Activated CD4-positive, CD25-positive, alpha-beta regulatory T cell treated with anti-CD3 and anti-CD28 coated beads, Interleukin-2, amount 50 U/mL, for 72 hours (primary cell): ENCODE measurements around the gene HMGCL.
A peak's percentile ranks its signal among the peaks of the same experiment; 100 is the strongest.
"Not testable (repeated sequence)": the region's sequence is repeated elsewhere in the genome, so short reads cannot be mapped to it uniquely, and the experiment has no call there.

Experiments
- DNase-seq: peaks from one replicate; pipeline ENCODE4 v3.0.0; 2021

HMGCL gene

DNA sequence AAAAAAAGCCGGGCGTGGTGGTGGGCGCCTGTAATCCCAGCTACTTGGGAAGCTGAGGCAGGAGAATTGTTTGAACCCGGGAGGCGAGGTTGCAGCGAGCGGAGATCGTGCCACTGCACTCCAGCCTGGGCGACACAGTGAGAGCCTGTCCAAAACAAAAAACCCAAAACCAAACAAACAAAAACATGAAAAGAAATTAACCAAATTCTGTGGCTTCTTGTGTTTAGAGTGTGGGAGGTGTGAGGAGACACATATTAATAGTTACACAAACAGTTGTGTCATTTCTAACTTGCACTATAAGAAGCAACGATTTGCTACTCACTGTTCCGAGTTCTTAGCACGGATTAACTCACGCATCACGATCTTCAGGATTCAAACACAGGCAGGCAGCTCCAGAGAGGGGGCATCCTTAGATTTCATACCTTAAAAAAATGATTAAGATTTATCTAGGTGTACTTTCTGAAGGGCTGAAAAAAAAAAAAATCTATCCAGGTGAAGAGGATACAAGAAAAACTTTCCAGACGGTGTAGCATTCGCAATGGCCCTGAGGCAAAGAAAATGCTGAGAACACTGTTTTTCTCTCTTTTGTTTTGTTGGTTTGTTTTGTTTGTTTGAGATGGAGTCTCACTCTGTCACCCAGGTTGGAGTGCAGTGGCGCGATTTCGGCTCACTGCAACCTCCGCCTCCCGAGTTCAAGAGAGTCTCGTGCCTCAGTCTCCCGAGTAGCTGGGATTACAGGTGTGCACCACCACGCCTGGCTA is 713 bp upstream of the HMGCL start:
- DNase-seq = no peak

DNA sequence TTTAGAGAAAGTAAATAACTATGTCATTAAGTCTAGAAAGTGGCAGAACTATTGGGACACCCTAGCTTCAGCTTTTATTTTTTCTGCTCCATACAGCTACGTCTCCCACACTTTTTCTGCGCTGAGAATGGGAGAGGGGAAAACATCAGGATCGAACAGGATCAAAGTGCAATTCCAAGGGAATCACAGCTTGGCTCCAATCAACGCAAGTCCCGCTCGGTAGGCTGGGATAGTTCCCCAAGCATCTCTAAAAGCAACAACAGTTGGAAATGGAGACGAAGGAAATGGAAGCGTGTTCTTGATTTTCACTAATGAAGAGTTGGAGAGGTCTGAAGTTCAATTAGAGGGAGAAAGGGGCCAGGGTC is 536 bp downstream of the HMGCL start:
- no peak for DNase-seq

DNA sequence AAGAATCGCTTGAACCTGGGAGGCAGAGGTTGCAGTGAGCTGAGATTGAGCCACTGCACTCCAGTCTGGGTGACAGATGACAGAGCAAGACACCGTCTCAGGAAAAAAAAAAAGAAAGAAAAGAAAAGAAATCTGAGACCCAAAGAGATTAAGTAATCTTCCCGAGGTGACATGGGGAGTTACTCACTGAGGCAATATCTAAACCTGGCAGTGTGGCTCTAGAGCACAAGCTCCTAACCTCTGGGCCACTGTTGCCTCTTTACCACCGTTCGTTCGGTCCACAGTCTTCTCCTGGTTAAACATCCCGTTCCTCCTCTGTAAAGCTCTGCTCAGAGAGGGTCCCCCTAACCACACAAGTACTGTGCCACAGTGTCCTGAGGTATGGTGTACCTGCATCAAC is 1.5 kb downstream of the HMGCL start:
- DNase-seq = no peak

DNA sequence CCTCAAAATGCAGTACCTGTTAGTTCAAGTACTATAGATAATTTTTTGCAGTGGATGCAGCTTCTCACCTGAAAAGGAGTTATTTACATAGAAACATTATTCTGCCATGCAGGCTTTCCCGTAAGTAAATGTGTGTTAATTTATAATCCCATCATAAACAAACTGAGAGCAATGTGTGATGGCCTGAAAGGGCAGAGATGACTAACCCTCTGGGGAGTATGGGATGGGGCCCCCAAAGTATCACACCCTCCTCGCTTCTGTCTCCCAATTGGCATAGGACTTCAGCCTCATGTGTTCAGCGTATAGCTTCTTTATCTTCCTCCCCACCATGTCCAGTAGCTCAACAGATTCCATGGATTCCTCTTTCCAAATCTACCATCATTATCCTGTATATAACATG is 7.6 kb downstream of the HMGCL start:
- DNase-seq = no peak

DNA sequence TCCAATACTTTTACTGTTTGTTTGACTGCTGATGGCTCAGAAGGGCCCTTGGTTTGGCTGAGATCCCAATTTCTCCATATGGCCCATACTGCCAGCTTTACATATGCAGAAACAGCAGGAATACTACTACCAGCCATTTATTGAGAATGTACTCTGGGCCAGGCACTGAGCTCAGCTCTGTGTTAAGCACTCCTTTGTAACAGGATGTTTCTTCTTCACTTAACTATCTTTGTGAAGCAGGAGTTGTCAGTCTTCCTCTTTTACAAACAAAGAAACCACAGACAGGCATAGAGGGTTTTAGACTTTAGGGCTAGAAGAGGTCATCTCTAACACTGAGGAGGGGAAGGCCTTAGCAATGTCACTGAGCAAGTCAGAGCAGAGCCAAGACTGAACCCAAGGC is 8.3 kb downstream of the HMGCL start:
- no peak for DNase-seq

DNA sequence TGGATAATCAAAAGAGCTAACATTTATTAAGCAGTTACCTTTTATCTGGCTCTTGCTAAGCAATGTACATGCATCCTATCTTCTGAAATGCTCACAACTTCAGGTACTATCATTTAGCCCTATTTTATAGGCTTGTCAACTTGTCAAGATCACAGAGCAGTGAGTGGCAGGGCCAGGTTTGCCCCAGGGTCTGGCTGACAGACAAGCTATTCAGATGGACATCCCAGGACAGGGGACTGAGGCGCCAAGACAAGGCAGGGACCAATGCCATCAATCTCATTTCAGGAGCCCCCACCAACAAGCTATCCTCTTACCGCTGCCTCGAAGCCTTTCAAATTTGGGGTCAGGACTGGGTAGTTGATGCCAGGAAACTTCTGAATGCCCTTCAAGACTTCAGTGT is 8.9 kb downstream of the HMGCL start:
- no peak for DNase-seq

DNA sequence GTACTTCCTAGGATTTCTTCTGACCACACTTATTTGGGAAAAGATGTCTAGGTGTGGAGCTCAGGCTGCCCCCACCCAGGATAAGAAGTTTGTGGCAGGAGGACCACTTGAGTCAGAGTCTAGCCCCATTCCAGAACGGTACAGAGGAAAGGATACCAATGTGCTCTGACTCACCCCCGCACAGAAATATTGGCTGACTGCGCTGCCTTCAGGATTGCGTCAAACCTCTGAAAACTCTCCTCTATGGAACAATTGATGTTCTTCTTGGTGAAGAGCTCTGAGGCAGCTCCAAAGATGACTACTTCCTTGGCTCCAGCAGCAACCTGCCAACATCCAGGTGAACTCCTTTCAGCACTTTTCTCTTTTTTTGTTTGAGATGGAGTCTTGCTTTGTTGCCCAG is 11.2 kb downstream of the HMGCL start:
- no peak for DNase-seq

DNA sequence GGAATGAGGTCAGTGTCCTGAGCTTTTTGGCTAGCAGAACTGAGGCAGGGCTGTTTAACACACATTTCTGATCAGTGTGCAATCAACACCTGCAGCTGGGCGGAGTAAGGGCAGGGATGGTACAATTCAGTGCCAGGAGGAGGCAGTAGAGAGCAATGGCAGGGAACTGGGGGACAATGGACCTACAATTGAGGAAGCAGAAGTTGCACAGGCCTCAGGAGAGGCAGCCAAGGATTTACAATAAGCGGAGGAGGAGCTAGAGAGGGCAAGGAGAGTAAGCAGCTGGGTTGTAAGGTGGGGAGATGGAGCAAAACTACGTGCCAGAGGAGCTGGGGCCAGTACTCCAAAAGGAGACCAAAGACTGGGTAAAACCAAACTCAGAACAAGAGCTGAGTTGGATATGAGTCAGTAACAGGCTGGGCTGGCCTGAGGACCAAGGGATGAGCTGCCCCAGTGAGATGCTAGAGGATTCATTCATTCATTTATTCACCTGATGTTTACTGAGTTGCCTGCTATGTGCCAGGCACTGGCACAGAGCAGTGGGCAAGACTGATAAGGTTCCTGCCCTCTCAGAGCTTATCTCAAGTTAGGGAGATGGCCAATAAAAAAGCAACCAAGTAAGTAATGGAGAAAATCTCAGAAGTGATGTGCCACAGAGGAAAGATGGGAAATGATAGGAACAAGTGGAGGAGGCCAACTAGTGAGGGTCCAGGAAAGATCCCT is 14.2 kb downstream of the HMGCL start:
- DNase-seq = peak; percentile 50

DNA sequence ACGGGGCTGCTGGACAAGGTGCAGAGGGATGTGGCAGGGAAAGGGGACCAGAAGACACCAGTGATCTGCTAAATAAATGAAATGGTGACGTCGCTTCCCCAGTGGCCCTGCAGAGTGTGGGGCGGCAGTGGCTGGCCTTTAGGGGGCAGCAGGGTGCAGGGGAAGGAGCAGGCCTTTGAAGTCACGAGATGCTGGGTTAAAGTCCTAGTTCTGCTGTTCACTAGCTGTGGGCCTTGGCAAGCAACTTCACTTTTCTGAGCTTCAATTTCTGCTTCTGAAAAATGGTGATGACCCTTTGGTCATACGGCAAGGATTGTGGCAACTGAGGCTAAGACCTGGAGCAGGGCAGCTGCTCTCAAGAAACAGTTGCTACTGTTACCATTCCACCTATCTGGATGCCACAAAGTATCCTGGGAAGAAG is 15.5 kb downstream of the HMGCL start:
- peak; percentile 73 for DNase-seq

DNA sequence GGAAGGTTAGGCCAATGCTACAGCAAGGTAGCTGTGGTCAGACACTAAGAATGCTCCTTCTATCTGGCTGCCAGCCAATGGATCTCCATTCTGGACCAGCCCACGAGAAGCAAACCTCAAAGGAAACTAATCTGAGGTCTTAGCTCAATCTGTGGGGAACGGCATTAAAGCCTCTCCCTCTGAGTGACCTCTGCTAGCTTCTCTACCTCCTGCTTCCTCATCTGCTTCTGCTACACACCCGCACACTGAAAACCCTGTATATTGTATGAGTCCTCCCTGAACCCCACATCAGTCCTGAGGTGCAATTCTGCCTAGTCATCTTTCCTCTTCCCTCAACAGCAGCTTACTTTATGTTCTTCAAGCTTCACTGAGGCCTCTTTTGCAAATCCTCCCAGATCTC is 17.8 kb downstream of the HMGCL start:
- no peak for DNase-seq

DNA sequence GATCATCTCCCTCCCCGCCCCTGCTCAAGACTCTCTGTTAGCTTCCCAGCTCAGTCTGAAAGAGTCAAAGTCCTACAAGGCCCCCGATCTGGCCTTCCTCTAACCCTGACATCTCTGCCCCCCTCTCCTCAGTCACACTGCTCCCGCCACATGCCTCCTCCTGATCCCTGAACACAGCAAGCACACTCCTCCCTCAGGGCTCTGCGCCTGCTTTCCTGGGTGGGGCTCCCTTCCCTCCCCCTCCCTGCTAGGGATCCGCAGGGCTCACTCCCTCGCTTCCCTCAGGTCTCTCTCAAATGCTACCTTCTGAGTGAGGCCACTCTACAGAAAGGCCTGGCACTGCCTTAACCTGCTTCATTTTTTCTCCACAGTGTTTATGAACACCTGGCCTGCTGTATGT is 18.9 kb downstream of the HMGCL start:
- DNase-seq = no peak

DNA sequence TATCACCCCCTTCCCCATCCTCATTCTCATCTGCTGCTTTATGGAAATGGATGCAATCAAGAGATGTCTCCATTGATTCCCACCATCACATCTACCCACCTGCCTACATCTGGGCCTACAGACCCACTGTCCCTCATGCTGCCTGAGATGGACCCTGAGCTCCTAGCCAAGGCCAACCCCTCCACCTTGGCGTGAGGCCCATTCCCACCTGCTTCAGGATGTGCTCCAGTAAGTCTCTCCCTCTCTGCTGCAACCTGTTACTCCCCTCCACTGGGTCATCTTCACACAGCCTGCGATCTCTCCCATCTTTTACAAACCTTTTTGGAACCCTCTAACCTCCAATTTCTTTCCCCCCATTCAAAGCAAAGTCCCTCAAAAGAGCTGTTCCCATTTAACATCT is 20.2 kb downstream of the HMGCL start:
- no peak for DNase-seq

DNA sequence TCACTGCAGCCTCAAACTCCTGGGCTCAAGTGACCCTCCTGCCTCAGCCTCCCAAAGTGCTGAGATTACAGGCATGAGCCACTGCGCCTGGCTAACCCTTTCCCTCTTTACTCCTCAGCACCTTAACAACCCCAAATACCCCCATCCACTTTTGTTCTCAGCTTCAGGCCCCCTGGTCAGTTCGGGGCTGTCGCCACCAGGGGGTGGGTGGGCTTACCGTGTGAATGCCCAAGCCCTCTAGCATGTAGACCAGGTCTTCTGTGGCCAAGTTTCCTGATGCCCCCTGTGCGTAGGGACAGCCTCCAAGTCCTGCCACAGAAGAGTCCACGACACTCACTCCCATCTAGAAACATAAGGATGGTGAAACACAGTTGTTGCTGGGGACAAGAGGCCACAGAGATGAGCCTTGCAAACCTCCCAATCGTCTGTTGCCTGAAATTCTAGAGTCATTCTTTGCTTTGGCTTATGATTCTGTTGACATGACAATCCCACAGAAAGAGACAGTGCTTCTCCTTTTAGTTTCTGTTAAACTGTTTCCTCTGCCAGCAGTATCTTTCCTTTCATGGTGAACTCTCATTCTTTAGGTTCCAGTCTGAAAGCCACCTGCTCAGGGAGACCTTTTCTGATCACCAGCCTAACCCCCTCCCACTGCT is 20.9 kb downstream of the HMGCL start:
- DNase-seq = no peak

DNA sequence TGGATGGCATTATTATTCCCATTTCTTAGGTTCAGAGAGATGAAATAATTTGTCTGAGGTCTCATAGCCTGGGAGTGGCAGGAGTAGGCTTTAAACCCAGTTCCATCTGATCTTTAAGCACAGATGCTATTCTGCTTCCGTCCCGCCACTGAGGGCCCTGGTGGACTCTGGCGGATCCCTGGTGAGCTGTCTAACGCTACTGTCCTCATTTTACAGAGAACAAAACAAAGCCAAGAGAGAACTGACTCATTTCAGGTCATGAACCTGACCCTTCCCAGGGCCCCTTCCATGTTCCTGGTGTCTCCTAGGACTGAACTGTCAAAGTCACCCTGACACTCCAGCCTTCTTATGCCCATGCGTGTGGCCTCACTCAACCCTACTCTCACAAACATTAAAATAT is 21.6 kb downstream of the HMGCL start:
- DNase-seq = no peak

DNA sequence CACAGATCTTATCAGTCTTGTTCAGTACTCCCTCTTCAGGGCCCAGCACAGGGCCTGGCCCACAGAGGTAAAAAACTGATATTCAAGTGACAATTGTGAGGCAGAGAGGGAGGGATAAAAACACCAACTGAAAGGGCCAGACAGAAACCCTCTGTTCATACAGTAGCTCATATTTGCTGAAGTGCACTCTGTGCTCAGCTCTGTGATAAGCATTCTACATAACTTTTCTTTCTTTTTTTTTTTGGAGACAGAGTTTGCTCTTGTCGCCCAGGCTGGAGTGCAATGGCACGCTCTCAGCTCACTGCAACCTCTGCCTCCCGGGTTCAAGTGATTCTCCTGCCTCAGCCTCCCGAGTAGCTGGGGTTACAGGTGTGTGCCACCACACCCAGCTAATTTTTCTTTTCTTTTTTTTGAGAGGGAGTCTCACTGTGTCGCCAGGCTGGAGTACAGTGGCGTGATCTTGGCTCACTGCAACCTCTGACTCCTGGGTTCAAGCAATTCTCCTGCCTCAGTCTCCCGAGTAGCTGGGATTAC is 22.4 kb downstream of the HMGCL start:
- not testable (repeated sequence) for DNase-seq

DNA sequence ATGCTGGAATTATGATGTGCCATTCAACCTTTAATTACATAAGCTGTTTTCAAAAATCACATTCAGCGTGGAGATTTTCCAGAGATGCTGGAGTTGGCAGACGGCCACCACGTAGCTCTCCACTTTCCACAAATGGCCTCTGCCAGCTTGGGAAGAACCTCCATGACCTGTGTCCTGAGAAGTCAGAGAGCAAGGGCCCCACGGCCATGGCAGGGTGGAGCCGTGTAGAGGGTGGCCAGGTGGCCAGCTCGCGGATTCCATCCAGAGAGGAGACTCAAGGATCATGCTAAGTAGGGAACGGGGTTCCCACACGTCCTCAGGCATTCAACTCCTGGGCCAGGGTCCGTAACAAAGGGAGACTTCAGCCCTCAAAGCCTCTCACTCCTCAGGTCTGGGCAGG is 23.4 kb downstream of the HMGCL start:
- no peak for DNase-seq

DNA sequence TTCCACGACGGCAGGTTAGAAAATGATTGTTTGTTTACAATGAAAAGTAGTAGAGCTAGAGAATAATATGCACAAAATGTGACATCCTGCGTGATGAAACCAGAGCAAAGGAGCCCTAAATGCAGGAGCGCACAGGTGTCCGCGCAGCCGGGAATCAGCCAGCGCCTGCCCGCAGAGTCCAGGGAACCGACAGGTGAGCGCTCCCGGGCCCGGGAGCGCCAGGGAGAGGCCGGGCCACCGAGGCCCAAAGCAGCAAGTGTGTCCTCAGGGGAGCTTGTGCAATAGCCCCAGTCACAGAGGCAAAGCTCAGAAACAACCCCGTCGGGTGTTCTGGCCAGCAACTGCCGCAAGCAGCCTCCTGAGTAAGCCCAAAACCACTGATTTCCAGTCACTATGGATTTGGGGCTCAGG is 23.9 kb downstream of the HMGCL start:
- no peak for DNase-seq

DNA sequence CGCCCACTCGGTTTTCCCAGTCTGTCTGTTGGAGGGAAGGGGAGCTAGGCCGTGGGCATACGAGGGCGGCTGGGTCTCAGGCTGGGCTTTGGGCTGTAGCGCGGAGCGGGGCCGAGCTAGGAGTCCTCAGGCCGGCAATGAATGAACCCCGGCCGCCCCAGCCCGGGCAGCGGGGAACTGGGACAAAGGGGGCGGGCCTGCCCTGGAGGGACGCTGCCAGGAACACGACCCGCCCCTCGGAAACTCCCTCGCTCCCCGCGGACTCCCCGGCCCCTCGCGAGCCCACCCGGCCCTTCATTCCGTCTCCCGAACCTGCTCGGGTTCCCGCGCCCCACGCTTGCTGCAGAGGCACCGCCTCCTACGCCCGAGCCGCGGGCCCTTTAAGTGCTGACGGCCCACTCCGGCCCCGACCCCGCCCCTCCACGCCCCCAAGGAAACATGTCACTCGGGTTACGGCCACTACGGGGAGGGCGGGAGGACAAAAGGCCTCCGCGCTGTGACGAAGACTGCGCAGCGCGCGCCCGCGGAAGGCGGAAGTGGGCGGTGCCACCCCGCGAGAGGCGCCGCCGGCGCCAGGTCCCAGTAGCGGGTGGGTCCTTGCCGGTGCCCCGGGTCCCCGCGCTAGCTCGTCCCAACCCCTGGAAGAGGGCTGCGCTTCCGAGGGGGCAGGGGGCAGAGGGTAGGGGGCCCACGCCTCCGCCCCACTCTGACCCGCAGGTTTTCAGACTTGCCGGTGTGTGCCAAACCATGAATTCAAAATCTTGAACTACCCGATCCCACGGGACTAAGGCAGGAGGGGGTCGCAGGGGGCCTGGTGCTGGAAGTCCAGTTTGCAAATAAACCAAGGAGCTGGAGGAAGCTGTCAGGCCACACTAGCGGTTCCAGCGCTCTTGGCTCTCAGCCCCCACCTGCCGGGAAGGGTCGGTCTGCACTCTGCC is 24.6 kb downstream of the HMGCL start, which contains the start of gene GALE:
Gene GALE (minus strand): TSS at position 355 of the 938 bp plus-strand sequence. CDS start 1,747 bp downstream, outside the sequence.
- DNase-seq = peak; percentile 94

DNA sequence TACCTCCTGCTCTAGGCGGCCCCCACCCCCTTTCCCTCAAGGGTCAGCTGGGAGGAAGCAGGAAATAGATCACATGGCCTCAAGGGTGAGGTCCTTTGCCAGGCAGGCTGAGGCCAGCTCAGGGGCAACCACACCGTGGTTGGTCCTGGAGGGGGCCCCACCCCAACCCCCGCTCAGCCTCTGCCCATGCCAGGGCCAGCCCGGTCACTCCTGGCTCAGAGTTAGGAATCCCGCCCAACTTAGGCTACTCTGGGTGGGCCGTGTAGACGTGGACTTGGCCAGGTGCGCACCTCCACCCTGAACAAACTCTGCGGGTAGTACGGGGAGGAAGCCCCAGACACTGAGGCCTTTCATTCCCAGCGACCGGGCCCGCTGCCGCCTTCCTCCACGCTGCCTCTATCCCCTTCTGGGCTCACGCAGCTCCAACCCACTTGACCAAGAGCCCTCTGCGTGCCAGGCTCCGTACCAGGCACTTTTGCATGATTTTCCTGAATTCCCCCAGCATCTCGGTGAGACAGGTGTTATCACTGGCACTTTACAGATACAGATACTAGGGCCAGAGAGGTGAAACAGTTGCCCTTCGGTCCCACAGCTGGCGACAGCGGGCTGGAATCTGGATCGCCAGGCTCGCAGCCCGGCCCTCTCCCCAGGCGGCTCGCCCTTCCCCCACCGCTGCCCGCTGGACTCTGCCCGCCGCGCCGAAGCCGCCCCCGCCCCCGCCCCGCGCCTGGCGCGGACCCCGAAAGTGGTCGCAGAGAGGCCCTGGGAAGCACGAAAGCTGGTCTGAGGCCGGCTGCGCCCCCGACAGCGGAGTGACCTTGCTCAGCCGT is 25.4 kb downstream of the HMGCL start:
- DNase-seq = peak; percentile 48

DNA sequence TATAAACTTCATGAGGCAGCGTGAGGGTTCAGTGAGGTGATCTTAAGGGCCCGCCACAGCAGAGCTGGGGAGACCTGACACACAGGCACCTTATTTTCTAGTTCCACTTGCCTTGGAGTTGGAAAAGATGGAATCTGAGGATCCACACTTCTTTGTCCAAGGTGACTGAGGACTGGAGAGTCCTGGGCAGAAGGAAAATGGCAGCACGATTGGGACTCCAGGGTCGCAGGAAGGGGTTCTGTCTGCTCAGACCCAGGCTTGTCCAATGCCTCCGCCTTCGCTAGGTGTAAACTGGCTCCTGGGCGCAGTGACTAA is 26.0 kb downstream of the HMGCL start:
- no peak for DNase-seq

DNA sequence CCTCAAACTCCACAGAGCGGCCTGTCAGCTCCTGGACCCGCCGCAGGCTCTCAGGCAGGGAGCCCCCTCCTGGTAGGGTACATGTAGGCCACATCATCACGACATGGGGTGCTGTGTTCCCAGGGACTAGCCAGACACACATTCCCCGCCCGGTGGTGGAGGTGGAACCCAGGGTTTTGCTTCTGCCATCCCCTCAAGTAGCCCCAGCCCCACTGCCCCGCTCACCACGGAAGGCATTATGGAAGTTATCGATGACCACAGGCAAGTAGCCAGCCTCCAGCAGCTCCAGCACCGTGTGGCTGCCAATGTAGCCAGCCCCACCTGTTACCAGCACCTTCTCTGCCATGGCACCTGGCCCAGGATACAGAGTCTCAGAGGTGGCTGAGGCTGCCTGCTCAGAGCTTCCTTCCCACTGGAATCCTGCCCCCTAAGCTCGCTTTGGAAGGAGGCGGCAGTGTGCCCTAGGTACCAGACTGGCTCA is 26.5 kb downstream of the HMGCL start:
- no peak for DNase-seq
